Measurements from ENCODE around the gene SATB2.

GRCh38 chr2:199461711-199462346, 4.1 kb upstream of the SATB2 start:
- TF ChIP-seq EP300 (IDR thresholded peaks at IDR 0.05) (no peak), CTCF (IDR thresholded peaks at IDR 0.05) (no peak), POLR2A (IDR thresholded peaks at IDR 0.05) (no peak), POLR2AphosphoS5 (IDR thresholded peaks at IDR 0.05) (no peak)

Data from stomach (tissue), 4 donors.